ENCODE data around the gene CWC27. TPM values are rescaled to one million over a fixed set of nuclear protein-coding genes. Genes with fewer than 3 reads are reported as not detected.

The CWC27 gene
- total and polyA plus RNA-seq, 9 of the 15 experiments (the other 6 are each of a cell fraction or from before 2014, with no cell fraction given): 19.7 to 49.3 (median 38.3) TPM

DNA sequence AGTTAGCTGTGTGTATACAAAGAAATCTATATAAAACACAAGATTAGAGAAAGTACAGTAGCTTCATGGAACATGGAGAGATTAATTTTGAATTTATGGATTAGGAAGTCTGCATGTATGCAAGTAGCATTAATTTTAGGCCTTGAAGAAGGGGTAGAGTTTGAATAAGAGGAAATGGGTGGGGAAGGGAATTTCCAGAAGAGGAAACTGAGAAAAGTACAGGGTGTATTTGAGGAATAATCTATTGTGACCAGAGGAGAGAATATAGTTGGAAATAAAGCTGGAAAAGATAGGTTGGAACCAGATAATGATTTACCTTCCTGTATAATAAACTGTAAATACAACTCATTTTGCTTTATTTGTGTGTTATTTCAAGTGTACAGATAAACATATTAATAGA is 53.6 kb downstream of the CWC27 start (continued):
- TF ChIP-seq, protein P1, sequence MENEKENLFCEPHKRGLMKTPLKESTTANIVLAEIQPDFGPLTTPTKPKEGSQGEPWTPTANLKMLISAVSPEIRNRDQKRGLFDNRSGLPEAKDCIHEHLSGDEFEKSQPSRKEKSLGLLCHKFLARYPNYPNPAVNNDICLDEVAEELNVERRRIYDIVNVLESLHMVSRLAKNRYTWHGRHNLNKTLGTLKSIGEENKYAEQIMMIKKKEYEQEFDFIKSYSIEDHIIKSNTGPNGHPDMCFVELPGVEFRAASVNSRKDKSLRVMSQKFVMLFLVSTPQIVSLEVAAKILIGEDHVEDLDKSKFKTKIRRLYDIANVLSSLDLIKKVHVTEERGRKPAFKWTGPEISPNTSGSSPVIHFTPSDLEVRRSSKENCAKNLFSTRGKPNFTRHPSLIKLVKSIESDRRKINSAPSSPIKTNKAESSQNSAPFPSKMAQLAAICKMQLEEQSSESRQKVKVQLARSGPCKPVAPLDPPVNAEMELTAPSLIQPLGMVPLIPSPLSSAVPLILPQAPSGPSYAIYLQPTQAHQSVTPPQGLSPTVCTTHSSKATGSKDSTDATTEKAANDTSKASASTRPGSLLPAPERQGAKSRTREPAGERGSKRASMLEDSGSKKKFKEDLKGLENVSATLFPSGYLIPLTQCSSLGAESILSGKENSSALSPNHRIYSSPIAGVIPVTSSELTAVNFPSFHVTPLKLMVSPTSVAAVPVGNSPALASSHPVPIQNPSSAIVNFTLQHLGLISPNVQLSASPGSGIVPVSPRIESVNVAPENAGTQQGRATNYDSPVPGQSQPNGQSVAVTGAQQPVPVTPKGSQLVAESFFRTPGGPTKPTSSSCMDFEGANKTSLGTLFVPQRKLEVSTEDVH (IDR thresholded peaks at IDR 0.05; ENCODE audit: low read depth, partially characterized antibody): no peak
- TF ChIP-seq HNRNPK (IDR thresholded peaks at IDR 0.05; ENCODE audit: low read depth, low read length, poor library complexity, severe bottlenecking) (no peak), HCFC1 (IDR thresholded peaks at IDR 0.05; ENCODE audit: low read depth, low read length) (no peak)

DNA sequence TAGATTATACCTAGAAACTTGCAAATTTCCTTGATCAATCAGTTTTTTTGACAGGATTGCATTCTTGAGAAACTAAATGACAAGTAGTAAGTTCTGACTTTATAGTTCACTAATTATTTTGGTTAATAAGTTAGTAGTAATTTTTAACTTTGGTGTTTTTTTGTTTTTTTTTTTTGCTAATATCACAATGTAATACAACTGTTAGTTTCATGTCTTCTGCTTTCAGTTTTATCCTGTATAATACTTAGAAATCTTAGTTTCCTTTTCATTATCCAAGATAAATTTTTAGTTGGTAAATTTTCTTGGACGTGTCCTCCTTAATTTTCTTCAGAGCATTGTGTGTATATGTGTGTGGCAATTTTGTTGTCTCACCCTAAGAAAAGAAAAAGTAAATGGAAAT is 57.8 kb downstream of the CWC27 start:
- BruUV-seq (replicated peaks): no TSS peak
- TF ChIP-seq, protein P2, sequence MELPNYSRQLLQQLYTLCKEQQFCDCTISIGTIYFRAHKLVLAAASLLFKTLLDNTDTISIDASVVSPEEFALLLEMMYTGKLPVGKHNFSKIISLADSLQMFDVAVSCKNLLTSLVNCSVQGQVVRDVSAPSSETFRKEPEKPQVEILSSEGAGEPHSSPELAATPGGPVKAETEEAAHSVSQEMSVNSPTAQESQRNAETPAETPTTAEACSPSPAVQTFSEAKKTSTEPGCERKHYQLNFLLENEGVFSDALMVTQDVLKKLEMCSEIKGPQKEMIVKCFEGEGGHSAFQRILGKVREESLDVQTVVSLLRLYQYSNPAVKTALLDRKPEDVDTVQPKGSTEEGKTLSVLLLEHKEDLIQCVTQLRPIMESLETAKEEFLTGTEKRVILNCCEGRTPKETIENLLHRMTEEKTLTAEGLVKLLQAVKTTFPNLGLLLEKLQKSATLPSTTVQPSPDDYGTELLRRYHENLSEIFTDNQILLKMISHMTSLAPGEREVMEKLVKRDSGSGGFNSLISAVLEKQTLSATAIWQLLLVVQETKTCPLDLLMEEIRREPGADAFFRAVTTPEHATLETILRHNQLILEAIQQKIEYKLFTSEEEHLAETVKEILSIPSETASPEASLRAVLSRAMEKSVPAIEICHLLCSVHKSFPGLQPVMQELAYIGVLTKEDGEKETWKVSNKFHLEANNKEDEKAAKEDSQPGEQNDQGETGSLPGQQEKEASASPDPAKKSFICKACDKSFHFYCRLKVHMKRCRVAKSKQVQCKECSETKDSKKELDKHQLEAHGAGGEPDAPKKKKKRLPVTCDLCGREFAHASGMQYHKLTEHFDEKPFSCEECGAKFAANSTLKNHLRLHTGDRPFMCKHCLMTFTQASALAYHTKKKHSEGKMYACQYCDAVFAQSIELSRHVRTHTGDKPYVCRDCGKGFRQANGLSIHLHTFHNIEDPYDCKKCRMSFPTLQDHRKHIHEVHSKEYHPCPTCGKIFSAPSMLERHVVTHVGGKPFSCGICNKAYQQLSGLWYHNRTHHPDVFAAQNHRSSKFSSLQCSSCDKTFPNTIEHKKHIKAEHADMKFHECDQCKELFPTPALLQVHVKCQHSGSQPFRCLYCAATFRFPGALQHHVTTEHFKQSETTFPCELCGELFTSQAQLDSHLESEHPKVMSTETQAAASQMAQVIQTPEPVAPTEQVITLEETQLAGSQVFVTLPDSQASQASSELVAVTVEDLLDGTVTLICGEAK (IDR thresholded peaks at IDR 0.05): no peak
- TF ChIP-seq, protein P2 (CRISPR knock-in tag; IDR thresholded peaks at IDR 0.05): no peak
- TF ChIP-seq EZH2 (IDR thresholded peaks at IDR 0.05; ENCODE audit: borderline replicate concordance, low read depth, low read length): no peak
- no peak for TF ChIP-seq GTF2A2 (tag; IDR thresholded peaks at IDR 0.05)
- Histone ChIP-seq H3K27ac (ENCODE audit: extremely low read depth, low read depth, low read length) (no peak overlapping the region), H3K4me3 (no peak overlapping the region), H4K20me1 (replicated peaks; ENCODE audit: control insufficient read depth, insufficient read depth, low read length) (no peaks in the 10 kb centered on the region), H3K79me2 (ENCODE audit: control insufficient read depth, insufficient read depth, low read length) (no peaks in the 10 kb centered on the region), H3K9me1 (ENCODE audit: control insufficient read depth, insufficient read depth, low read length) (no peaks in the 10 kb centered on the region), H3K27me3 (ENCODE audit: control insufficient read depth in 2 of 2, insufficient read depth in 2 of 2, low read length in 2 of 2) (no peaks in the 10 kb centered on the region), H2AFZ (ENCODE audit: low read depth, low read length) (no peak overlapping the region), H3K4me1 (replicated peaks in 1 of 2; ENCODE audit: control insufficient read depth in 2 of 2, insufficient read depth in 2 of 2, low read length in 2 of 2) (no peaks in the 10 kb centered on the region), H3K9ac (ENCODE audit: insufficient read depth in 1 of 2, low read depth in 2 of 2, low read length in 2 of 2) (no peak overlapping the region), H3K36me3 (ENCODE audit: control insufficient read depth, insufficient read depth, low read length) (no peaks in the 10 kb centered on the region), H3K4me2 (ENCODE audit: insufficient read depth, low read length) (no peak overlapping the region), H3K9me3 (replicated peaks; ENCODE audit: control insufficient read depth, insufficient read depth, low read depth, low read length) (no peaks in the 10 kb centered on the region)
- DNase-seq (ENCODE audit: extremely low read depth in 1 of 4, low spot score in 3 of 4): no peak
- FAIRE-seq: no peak
- in situ Hi-C loops (cut with MboI) (no loop called here), intact Hi-C loops (cut with micrococcal nuclease) (no loop called here)
- CTCF ChIA-PET (ENCODE audit: low intra/inter-chr PET ratio): no interaction called here
- ATAC-seq: no peak
- POLR2A ChIA-PET: no interaction called here
- 100% methylated on average over 1 of the region's 1 CpG for WGBS (ENCODE audit: insufficient coverage, low coverage, missing lambda C conversion rate)

Measured in K562 (cell line).